Stimulated activated CD8-positive, alpha-beta memory T cell treated with anti-CD3 and anti-CD28 coated beads, Interleukin-7, amount 100 ng/mL, for 4 hours (primary cell): ENCODE measurements around the gene PTPRM.

Source experiments
- DNase-seq, 2 donors: peaks; one replicate each; pipeline ENCODE4 v3.0.0-alpha.2; 2020; ENCODE audit warnings: low read depth in 2 of 2

The PTPRM gene

GRCh38 chr18:7757175-7757574 is 190.1 kb downstream of the PTPRM start:
- DNase-seq = no peak

- no peak for DNase-seq
Observed at GRCh38 chr18:7758764-7759163, 191.6 kb downstream of the PTPRM start.

- no peak for DNase-seq
Observed at GRCh38 chr18:7760967-7761948, 194.1 kb downstream of the PTPRM start.

GRCh38 chr18:7764405-7764804 is 197.3 kb downstream of the PTPRM start:
- DNase-seq = no peak

- no peak for DNase-seq
Observed at GRCh38 chr18:7766346-7766745, 199.2 kb downstream of the PTPRM start.

- DNase-seq = no peak
Observed at GRCh38 chr18:7766817-7767216, 199.7 kb downstream of the PTPRM start.

GRCh38 chr18:7770908-7771307 is 203.8 kb downstream of the PTPRM start:
- no peak for DNase-seq

GRCh38 chr18:7772510-7772888 is 205.4 kb downstream of the PTPRM start:
- DNase-seq = no peak

GRCh38 chr18:7772951-7773350 is 205.8 kb downstream of the PTPRM start:
- DNase-seq = no peak

GRCh38 chr18:7775128-7775527 is 208.0 kb downstream of the PTPRM start:
- DNase-seq = no peak

GRCh38 chr18:7775843-7776242 is 208.7 kb downstream of the PTPRM start:
- DNase-seq = no peak

- no peak for DNase-seq
Observed at GRCh38 chr18:7778181-7778580, 211.1 kb downstream of the PTPRM start.

GRCh38 chr18:7779211-7779610 is 212.1 kb downstream of the PTPRM start:
- no peak for DNase-seq

- DNase-seq = no peak
Observed at GRCh38 chr18:7784171-7784570, 217.1 kb downstream of the PTPRM start.

GRCh38 chr18:7786569-7786968 is 219.5 kb downstream of the PTPRM start:
- no peak for DNase-seq

- no peak for DNase-seq
Observed at GRCh38 chr18:7787339-7787738, 220.2 kb downstream of the PTPRM start.

- DNase-seq = no peak
Observed at GRCh38 chr18:7789856-7790552, 222.9 kb downstream of the PTPRM start.

- DNase-seq = no peak
Observed at GRCh38 chr18:7793100-7793499, 226.0 kb downstream of the PTPRM start.

GRCh38 chr18:7803956-7804469 is 236.9 kb downstream of the PTPRM start:
- no peak for DNase-seq

GRCh38 chr18:7805096-7805495 is 238.0 kb downstream of the PTPRM start:
- no peak for DNase-seq

GRCh38 chr18:7805880-7806279 is 238.8 kb downstream of the PTPRM start:
- no peak for DNase-seq

- no peak for DNase-seq
Observed at GRCh38 chr18:7807936-7808453, 240.9 kb downstream of the PTPRM start.

- no peak for DNase-seq
Observed at GRCh38 chr18:7808992-7809391, 241.9 kb downstream of the PTPRM start.
